GM20431 (cell line): ENCODE data around the gene C5orf46.
"Not testable (repeated sequence)": the region's sequence is repeated elsewhere in the genome, so short reads cannot be mapped to it uniquely, and the experiment has no call there.

Source experiments
- in situ Hi-C: fragments of 300-500 bp; cut with MseI, MboI; formaldehyde crosslinking; loops from one replicate; pipeline ENCODE4 v1.15.0; 2020; ENCODE audit warnings: low sequenced_read_pairs; ENCODE audit not compliant: unreplicated experiment

The C5orf46 gene

GRCh38 chr5:147906326-147907095 is at the start of gene C5orf46:
Gene C5orf46 (minus strand): TSS chr5:147906538. CDS start chr5:147906501, 37 bp downstream.
- in situ Hi-C loops: no loop called here

GRCh38 chr5:147954971-147955370 is 48.6 kb upstream of the C5orf46 start:
- in situ Hi-C loops: no loop called here

DNA sequence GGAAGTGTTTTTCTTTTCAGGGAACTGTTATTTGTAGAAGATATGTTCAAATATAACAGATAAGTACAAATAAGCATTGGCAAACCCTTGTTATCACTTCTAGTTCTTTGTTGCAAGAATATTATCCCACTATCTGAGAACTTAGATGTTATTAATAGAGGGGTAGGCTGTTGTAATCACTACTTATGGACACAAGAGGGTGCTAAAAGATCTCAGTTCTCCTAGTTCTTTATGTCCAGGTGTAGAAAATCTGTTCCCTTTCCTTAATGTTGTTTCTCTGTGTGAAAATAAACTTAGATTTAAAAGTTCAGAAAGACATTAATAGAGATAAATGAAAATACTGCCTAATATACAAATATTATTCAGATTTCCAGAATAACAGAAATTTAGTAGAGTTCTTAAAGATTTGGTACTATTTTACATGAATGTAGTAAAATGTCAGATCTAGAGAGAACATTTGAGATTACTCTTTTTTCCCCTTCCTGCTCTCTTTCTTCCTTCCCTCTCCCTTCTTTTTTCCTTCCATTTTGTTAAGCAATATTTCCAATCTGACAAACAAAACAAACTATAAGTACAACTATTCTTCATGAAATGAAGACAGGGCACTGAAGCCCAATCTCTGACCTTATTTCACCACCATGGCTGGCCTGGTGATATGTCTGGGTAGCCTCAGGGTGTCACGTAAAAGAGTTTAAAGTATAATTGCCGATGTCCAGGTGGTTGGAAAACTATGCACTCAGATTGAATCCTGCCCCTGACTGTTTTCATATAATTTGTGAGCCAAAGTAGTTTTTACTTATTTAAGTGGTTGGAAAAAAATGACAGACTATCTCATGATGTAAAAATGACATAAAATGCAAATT is 43.6 kb upstream of the C5orf46 start:
- in situ Hi-C loops: no loop called here

- in situ Hi-C loops: not testable (repeated sequence)
Observed at GRCh38 chr5:147946658-147947274, 40.4 kb upstream of the C5orf46 start.

DNA sequence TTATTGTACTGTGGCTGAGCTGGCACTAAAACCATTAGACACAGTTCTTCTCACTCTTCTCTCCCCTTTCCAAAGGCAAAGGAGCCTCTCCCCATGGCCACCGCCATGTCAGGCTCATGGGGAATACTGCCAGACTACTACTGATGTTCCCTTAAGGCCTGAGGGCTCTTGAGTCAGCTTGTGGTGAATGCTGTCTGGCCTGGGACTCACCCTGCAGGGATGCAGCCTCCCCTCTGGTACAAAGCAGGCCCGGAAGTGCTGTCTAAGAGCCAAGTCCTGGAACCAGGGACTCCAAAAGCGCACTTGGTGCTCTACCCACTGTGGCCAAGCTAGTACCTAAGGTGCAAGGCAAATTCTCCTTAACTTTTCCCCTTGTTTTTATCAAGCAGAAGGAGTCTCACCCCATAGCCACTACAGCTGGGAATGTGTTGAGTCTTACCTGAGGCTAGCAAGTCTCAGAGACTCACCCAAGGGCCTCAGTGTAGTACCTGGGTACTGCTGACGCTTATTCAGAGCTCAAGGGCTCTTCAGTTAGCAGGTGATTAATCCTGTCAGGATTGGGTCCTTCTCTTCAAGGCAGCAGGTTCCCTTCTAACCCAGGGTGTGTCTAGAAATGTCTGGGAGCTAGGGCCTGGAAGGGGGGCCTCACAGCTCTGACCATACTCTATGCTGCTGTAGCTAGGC is 33.2 kb upstream of the C5orf46 start:
- in situ Hi-C loops: no loop called here

GRCh38 chr5:147935032-147935431 is 28.7 kb upstream of the C5orf46 start:
- in situ Hi-C loops: no loop called here

GRCh38 chr5:147930769-147931168 is 24.4 kb upstream of the C5orf46 start:
- in situ Hi-C loops: no loop called here

DNA sequence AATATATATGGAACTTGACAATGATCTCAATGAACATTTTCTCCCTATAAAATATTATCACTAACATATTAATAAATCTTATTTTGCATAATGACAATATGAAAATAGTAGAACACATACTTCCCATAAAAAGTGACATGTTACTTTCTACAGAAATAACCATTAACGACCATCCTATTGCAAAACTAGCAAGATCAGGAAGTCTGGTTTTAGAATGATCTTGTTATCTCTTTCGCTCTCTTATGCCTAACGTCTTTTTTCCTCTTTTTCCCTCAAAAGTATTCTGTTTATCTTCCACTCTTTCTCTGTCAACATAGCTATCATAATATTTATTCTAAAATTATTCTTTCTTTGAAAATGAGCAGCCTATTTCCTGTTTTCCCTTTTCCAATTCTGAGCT is 21.6 kb upstream of the C5orf46 start:
- in situ Hi-C loops: no loop called here

DNA sequence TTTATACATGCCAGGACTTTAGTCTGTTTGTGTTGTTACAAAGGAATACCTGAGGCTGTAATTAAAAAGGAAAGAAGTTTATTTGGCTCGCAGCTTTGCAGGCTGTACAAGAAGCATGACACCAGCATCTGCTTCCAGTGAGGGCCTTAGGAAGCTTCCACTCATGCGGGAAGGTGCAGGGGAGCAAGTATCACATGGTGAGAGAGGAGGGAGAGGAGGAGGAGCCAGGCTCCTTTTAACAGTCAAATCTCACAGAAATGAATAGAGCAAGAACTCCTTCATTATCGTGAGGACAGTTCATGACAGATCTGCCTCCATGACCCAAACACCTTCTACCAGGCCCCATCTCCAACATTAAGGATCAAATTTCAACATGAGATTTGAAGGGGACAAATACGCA is 18.7 kb upstream of the C5orf46 start:
- in situ Hi-C loops: no loop called here

DNA sequence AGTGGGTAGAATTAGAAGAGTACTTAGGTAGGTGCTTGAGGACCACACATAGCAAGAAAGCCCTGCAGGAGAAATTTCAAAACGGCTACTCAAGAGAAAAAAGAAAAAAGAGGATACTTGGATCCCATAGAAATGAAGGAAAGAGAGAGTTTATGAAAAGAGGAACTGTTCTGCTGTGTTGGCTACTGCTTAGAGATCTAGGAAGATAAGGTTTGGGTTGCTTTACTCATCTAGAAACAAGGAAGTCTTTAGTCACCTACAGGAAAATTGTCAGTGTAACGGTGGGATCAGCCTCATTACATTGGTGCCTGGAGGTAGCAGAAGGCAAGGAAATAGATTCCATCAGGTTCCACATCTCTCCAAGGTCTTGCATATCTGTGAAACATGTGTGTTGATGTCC is 14.8 kb upstream of the C5orf46 start:
- in situ Hi-C loops: no loop called here

- in situ Hi-C loops: no loop called here
Observed at GRCh38 chr5:147920420-147921030, 14.2 kb upstream of the C5orf46 start.

GRCh38 chr5:147918899-147919298 is 12.6 kb upstream of the C5orf46 start:
- in situ Hi-C loops: no loop called here

DNA sequence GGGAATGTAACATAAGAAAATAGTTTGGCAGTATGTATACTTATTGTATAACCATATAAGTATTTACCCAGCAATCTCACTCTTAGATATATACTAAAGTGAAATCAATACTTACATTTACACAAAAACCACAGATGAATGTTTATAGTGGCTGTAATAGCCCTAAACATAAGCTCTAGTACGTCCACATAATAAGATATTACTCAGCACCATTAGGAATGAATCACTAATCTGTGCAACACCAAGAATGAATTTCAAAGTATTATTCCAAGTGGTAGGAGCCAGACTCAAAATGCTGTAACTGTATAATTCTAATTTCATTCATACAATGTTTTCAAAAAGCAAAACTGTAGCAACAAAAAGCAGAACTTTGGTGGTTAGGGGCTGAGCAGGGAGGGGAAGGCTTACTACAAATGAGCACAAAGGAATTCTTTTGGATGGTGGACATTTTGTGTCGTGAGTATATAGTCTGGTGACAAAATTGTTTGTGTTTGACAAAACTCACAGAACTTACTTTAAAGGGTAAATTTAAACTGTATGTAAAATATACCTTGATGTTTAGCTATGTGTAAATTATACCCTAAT is 11.9 kb upstream of the C5orf46 start:
- in situ Hi-C loops: no loop called here

DNA sequence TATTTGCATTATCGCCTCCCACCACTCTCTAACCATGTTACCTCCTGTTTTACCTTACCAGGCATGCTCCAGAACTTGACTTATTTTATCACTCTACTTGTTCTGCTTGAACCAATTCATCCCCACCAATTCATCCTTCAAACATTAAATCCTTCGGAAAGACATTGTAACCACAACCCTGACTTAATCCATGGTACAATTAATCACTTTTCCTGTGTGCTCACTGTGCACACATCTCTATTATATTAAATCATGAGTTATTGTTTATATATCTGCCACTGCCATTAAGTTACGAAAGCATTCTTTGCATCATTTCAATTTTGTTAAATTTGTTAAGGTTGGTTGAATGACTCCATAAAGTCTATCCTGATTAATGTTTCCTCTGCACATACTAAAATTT is 7.4 kb upstream of the C5orf46 start:
- in situ Hi-C loops: no loop called here

DNA sequence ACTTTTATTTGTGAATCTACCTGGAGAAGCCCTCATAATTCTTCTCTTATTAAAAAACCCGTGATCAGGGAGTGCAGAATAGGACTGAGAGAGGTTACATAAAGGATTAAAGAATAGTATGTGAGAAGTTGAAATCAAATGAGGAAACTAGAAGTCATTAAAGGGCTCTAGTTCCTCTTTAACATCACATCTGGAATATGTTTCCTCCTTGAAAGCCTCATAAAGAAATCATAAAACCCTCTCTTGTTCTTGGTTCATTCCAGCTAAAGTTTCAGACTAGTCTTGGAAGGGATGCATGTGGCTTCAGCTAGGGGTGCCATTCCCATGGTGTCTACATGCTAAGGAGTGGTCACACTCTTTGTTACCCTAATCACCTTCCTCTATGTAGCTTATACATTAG is 5.7 kb upstream of the C5orf46 start:
- in situ Hi-C loops: no loop called here

DNA sequence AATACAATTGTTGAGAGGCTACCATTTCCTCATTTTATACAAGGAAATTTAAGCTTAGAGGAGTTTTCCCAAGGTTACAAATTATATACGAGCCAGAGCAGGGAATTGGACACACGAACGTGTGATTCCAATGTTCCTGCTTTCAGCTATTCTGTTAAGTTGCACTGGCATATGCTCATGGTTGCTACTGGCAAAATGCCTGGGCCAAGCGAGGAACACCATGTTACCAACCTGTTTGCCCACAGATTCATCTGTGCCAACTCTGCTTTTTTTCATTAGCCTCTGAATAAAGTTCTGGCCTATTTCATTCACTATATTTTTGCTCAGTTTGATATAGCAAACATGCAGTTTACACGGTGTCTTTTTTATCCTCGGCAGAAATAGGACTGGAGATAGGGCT is 5.1 kb upstream of the C5orf46 start:
- in situ Hi-C loops: no loop called here

DNA sequence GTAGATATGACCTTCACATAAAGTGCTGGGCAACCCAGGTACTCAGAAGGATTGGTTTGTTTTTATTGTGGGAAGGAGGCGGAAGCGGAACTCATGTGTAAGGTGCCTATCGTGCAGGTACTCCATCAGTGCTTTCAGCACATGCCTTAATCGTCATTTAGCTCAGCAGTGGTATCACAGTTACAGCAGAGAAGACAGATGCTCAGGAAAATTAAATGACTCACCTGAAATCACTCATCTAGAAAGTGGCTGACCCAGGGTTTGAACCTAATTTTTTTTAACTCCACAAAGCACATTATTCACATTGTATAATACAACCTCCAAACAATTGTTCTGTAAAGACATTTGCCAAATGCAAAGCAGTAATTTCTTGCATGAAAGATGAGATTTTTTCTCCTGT is 2.2 kb downstream of the C5orf46 start:
- in situ Hi-C loops: no loop called here

- in situ Hi-C loops: no loop called here
Observed at GRCh38 chr5:147902609-147903115, 3.7 kb downstream of the C5orf46 start.

DNA sequence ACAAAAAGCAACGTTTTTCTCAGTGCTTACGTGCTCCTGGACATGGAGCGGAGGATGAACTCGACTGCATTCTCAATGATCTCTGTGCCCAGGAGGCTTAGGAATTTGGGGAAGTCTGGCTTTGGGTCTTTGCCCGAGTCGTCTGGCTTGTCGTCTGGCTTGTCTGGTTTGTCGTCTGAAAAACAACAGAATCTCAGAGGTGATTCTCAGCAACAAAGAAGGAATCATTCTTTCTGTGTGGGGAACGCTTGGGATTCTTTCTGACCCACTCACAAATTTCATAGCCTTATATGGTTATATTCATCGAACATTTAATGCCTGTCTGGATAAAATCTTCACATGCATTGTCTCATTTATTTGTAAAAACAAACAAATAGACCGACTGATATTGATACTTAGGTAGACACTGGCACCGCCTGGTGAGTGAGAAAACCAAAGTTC is 4.7 kb downstream of the C5orf46 start:
- in situ Hi-C loops: no loop called here
